Prostate gland (tissue), 1 donor: ENCODE measurements around the gene SOBP.

Source experiments
- POLR2A ChIP-seq: fragments of 450-650 bp; IDR thresholded peaks from one replicate; pipeline ENCODE4 v1.6.1; 2016; ENCODE audit warnings: antibody characterized with exemption, mild to moderate bottlenecking
- POLR2AphosphoS5 ChIP-seq: sonication (generic); formaldehyde crosslinking; IDR thresholded peaks from one replicate; pipeline ENCODE4 v1.6.1; 2017; ENCODE audit warnings: antibody characterized with exemption

DNA sequence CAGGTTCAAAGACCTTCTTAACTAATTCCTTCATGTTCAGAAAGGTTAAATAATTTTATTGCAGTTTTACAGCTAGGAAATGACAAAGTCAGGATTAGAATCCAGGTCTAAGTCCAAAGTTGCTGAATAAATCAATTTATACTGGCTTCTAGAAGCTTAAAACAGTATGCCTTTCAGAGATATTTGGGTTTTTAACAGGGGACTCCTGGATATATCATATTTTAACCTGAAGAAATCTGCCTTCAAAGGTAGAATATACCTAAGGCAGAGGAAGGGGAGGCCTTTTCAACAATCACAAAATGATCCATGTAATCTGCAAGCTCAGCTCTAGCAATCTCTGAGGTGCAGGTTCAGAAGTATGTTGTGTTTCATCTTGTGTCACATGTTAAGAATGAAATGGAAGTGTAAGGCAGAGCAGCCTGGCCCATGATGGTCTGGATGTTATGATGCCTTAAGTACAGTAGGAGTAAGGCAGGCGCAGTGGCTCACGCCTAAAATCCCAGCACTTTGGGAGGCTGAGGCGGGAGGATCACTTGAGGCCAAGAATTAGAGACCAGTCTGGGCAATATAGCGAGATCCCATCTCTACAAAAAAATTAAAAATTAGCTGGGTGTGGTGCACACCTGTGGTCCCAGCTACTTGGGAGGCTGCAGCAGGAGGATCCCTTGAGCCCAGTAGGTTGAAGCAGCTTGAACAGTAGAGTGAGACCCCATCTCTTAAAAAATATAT is 123.9 kb downstream of the SOBP start:
- TF ChIP-seq POLR2AphosphoS5 (no peak), POLR2A (no peak)
